GM13977 (cell line): ENCODE data around the gene MBNL1.

Source experiments
- DNase-seq: peaks from one replicate; pipeline ENCODE4 v3.0.0; 2012; ENCODE audit warnings: low spot score
- CTCF ChIP-seq: IDR thresholded peaks from 2 replicates; pipeline ENCODE4 v1.5.1; 2012; ENCODE audit warnings: mild to moderate bottlenecking, control low read depth; ENCODE audit not compliant: insufficient read depth; ENCODE audit errors: extremely low read depth, missing control alignments
- in situ Hi-C: fragments of 300-500 bp; cut with MboI; formaldehyde crosslinking; loops from one replicate; pipeline ENCODE4 v1.12.0; 2022; ENCODE audit warnings: low sequenced_read_pairs, low pct_unique_long_range_greater_than_20kb, mixed read lengths, inconsistent platforms; ENCODE audit not compliant: unreplicated experiment

The MBNL1 gene

DNA sequence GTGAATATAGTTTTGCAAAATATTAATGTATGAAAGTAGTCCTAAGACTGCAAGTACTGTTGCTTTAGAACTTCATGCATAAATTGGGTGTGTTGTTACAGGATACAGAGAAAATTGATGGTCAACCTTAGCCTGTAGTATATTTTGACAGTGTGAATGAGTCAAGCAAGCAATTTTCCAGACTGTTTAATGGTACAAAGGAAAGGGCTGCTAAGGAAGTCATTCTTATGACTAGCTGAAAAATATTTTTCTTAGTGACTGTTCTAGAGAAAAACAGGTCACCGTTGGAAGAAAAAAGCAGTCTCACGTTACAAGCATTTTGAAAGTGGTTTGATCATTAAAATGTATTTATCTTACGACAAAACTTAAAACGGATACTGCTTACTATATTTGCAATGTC, 49.2 kb downstream of the MBNL1 start:
- no peak for DNase-seq
- in situ Hi-C loops: no loop called here
- no peak for TF ChIP-seq CTCF

- in situ Hi-C loops: no loop called here
- no peak for TF ChIP-seq CTCF
- DNase-seq: no peak
Observed at GRCh38 chr3:152318512-152318911, 49.8 kb downstream of the MBNL1 start.

DNA sequence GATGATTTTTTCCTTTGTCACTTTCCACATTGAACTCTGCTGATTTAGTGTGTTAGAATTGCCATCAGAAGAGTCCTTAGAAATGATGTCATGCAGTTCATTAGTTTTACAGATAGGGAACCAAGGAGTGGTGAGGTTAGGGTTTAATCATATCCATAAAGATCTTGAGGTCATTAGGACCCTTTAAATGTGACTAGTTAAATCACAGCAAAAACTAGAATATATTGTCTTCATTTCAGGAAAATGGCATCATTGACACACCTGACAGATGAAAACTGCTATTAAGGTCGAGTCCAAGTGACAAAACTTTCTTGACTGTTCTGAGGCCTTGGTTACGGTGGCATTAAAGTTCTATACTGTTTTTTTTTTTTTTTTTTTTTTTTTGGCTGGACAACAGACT, 50.5 kb downstream of the MBNL1 start:
- TF ChIP-seq CTCF: no peak
- no peak for DNase-seq
- in situ Hi-C loops: no loop called here

GRCh38 chr3:152319831-152320617, 51.3 kb downstream of the MBNL1 start:
- TF ChIP-seq CTCF: no peak
- in situ Hi-C loops: no loop called here
- DNase-seq: no peak

- no peak for TF ChIP-seq CTCF
- DNase-seq: no peak
- in situ Hi-C loops: no loop called here
Observed at GRCh38 chr3:152321200-152321954, 52.6 kb downstream of the MBNL1 start.

DNA sequence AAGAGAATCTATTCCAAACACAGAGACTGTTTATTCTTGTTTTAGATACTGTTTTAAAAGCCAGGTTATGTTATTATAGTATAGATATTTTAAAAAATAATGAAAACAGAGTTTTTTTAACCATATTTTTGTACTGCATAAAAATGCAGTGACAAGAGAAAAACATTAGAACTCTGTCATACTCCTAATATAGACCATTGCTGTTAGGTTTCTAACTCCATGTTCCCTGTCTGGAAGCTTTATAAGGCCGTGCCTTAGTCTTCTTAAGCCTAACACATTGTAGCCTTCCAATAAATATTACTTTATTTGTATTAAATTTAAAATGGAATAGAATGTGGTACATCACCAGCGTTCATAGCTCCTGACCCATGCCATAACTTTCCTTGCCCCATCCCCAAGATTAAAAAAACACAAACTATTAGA, 53.2 kb downstream of the MBNL1 start:
- no peak for TF ChIP-seq CTCF
- no peak for DNase-seq
- in situ Hi-C loops: no loop called here
